Measurements from ENCODE around the gene CRYBB1.

DNA sequence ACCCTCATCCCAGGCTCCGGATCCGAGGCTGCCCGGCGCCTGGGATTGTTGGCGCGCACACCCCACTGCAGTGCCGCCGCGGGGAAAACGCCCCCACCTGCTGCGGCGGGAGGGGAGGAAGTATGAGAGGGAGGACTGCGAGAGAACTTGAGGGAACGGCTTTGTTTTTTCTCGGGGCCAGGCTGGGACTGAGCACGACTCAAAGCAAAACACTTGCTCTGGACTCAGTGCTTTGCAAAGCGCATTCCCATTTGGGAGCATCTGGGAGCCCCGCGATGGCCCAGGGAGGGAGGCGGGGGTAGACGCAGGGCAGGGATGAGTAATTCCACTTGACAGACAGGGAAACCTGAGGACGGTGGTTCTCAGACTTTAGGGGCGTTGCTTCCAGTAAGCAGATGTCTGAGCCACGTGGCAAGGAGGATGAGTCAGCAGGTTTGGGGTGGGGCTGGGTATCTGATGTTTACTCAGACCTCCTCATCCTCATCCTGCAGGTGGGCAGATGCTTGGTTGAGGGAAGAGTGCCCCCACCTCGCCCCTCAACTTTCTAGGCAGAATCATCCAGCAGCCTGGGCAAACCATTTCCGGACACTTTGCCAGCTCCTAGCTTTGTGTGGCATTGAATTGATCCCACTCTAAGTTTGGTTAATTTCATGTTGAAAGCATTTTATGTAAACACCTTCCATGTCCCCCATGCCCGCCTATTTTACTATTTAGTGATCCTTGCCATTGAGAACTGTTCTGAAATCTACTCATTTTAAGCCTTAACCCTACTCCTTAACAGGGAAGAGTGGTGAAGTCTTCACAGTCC is 41.0 kb upstream of the CRYBB1 start:
- TF ChIP-seq, protein P1, sequence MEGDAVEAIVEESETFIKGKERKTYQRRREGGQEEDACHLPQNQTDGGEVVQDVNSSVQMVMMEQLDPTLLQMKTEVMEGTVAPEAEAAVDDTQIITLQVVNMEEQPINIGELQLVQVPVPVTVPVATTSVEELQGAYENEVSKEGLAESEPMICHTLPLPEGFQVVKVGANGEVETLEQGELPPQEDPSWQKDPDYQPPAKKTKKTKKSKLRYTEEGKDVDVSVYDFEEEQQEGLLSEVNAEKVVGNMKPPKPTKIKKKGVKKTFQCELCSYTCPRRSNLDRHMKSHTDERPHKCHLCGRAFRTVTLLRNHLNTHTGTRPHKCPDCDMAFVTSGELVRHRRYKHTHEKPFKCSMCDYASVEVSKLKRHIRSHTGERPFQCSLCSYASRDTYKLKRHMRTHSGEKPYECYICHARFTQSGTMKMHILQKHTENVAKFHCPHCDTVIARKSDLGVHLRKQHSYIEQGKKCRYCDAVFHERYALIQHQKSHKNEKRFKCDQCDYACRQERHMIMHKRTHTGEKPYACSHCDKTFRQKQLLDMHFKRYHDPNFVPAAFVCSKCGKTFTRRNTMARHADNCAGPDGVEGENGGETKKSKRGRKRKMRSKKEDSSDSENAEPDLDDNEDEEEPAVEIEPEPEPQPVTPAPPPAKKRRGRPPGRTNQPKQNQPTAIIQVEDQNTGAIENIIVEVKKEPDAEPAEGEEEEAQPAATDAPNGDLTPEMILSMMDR (IDR thresholded peaks at IDR 0.05) = no peak
- TF ChIP-seq, protein P2, sequence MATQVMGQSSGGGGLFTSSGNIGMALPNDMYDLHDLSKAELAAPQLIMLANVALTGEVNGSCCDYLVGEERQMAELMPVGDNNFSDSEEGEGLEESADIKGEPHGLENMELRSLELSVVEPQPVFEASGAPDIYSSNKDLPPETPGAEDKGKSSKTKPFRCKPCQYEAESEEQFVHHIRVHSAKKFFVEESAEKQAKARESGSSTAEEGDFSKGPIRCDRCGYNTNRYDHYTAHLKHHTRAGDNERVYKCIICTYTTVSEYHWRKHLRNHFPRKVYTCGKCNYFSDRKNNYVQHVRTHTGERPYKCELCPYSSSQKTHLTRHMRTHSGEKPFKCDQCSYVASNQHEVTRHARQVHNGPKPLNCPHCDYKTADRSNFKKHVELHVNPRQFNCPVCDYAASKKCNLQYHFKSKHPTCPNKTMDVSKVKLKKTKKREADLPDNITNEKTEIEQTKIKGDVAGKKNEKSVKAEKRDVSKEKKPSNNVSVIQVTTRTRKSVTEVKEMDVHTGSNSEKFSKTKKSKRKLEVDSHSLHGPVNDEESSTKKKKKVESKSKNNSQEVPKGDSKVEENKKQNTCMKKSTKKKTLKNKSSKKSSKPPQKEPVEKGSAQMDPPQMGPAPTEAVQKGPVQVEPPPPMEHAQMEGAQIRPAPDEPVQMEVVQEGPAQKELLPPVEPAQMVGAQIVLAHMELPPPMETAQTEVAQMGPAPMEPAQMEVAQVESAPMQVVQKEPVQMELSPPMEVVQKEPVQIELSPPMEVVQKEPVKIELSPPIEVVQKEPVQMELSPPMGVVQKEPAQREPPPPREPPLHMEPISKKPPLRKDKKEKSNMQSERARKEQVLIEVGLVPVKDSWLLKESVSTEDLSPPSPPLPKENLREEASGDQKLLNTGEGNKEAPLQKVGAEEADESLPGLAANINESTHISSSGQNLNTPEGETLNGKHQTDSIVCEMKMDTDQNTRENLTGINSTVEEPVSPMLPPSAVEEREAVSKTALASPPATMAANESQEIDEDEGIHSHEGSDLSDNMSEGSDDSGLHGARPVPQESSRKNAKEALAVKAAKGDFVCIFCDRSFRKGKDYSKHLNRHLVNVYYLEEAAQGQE (IDR thresholded peaks at IDR 0.05; ENCODE audit: low read depth, low read length) = no peak
